ENCODE data around the gene FOXA1. TPM values are rescaled to one million over a fixed set of nuclear protein-coding genes. Genes with fewer than 3 reads are reported as not detected.

The FOXA1 gene
- total RNA-seq, 1 experiment from 2014 or later = 0.07 TPM

GRCh38 chr14:37594238-37594970 is 645 bp downstream of the FOXA1 start:
- peaks cover 3% of the 10 kb centered on the region for H4K20me1 ChIP-seq (ENCODE audit: control insufficient read depth, insufficient read depth, insufficient read length)
- H3T11ph ChIP-seq (ENCODE audit: low read length) = no peak overlapping the region
- DNase-seq = peak; percentile 74
- H3K4ac ChIP-seq (ENCODE audit: low read depth, low read length) = no peak overlapping the region
- TF ChIP-seq, protein P1, sequence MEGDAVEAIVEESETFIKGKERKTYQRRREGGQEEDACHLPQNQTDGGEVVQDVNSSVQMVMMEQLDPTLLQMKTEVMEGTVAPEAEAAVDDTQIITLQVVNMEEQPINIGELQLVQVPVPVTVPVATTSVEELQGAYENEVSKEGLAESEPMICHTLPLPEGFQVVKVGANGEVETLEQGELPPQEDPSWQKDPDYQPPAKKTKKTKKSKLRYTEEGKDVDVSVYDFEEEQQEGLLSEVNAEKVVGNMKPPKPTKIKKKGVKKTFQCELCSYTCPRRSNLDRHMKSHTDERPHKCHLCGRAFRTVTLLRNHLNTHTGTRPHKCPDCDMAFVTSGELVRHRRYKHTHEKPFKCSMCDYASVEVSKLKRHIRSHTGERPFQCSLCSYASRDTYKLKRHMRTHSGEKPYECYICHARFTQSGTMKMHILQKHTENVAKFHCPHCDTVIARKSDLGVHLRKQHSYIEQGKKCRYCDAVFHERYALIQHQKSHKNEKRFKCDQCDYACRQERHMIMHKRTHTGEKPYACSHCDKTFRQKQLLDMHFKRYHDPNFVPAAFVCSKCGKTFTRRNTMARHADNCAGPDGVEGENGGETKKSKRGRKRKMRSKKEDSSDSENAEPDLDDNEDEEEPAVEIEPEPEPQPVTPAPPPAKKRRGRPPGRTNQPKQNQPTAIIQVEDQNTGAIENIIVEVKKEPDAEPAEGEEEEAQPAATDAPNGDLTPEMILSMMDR (conservative IDR thresholded peaks at IDR 0.05) = peak; percentile 92
- no peak overlapping the region for H4K8ac ChIP-seq (replicated peaks; ENCODE audit: insufficient read length, low read depth, low read length)
- H4K91ac ChIP-seq (ENCODE audit: insufficient read length, low read depth, low read length) = no peak overlapping the region
- H3K9me3 ChIP-seq (ENCODE audit: control insufficient read depth, low read depth, low read length) = no peaks in the 10 kb centered on the region
- H3K23me2 ChIP-seq (ENCODE audit: insufficient read length, low read depth, low read length, poor library complexity, severe bottlenecking) = peaks cover 6% of the 10 kb centered on the region
- H3K4me2 ChIP-seq (ENCODE audit: insufficient read depth, insufficient read length, low read length) = peak overlapping the region; percentile 52
- no peaks in the 10 kb centered on the region for H3K79me2 ChIP-seq (ENCODE audit: insufficient read depth, low read length)
- H4K5ac ChIP-seq (ENCODE audit: insufficient read length, low read depth, low read length) = no peak overlapping the region
- H3K27ac ChIP-seq (ENCODE audit: insufficient read length, low read depth, low read length) = no peak overlapping the region
- no peak overlapping the region for H2BK5ac ChIP-seq (ENCODE audit: insufficient read length, low read length)
- no peak overlapping the region for H3K27ac Mint-ChIP-seq
- H3K9me3 Mint-ChIP-seq = peaks cover 0 to 3% of the 10 kb centered on the region in 2 experiments; a peak in 2 of 5 replicates
- H3K4me1 Mint-ChIP-seq = peaks cover 32 to 50% of the 10 kb centered on the region in 2 experiments
- H3K4me1 ChIP-seq (ENCODE audit: insufficient read depth, low read length) = no peaks in the 10 kb centered on the region
- H2BK15ac ChIP-seq (ENCODE audit: low read depth, low read length) = no peak overlapping the region
- no peaks in the 10 kb centered on the region for H3K79me1 ChIP-seq (ENCODE audit: insufficient read depth, low read depth, low read length, poor library complexity, severe bottlenecking)
- H3K27me3 ChIP-seq (ENCODE audit: insufficient read depth, low read length) = peaks cover 78% of the 10 kb centered on the region
- no peaks in the 10 kb centered on the region; a peak in 3 of 7 replicates for H3K36me3 Mint-ChIP-seq (ENCODE audit: insufficient read depth in 1 of 3, low read depth in 3 of 3)
- H3K9ac ChIP-seq (ENCODE audit: extremely low read depth, insufficient read length, low read length) = no peak overlapping the region
- H2BK20ac ChIP-seq (ENCODE audit: low read depth, low read length, poor library complexity, severe bottlenecking) = no peak overlapping the region
- no peak overlapping the region for H2BK120ac ChIP-seq (ENCODE audit: low read depth, low read length, poor library complexity, severe bottlenecking)
- no peak overlapping the region for H2AFZ ChIP-seq (ENCODE audit: low read length)
- H3K56ac ChIP-seq (ENCODE audit: insufficient read length, low read depth, low read length) = no peak overlapping the region
- no peak overlapping the region for H3K23ac ChIP-seq (ENCODE audit: insufficient read length, low read depth, low read length)
- peak overlapping the region; percentile 49 to 83 for H3K4me3 Mint-ChIP-seq
- H3K27me3 Mint-ChIP-seq (ENCODE audit: low read depth) = peaks cover 96% of the 10 kb centered on the region
- H2AK5ac ChIP-seq (ENCODE audit: insufficient read length, low read length) = no peak overlapping the region
- H3K18ac ChIP-seq (ENCODE audit: insufficient read length, low read depth, low read length) = no peak overlapping the region
- no CpG with 5 or more reads among the region's 56 CpGs for WGBS (ENCODE audit: extremely low coverage, insufficient read length, low lambda C conversion rate)
- no peak overlapping the region for H3K14ac ChIP-seq (ENCODE audit: insufficient read depth, low read length)
- H2BK12ac ChIP-seq (ENCODE audit: insufficient read length, low read depth, low read length) = no peak overlapping the region
